GM23248 (cell line): ENCODE measurements around the gene NLK.

Source experiments
- EZH2 ChIP-seq: fragments of 200-600 bp; sonication (generic); IDR thresholded peaks from 2 replicates; pipeline ENCODE4 v1.6.1; 2018; ENCODE audit warnings: antibody characterized with exemption, mild to moderate bottlenecking; ENCODE audit not compliant: insufficient read depth, poor library complexity, severe bottlenecking
- EZH2phosphoT487 ChIP-seq: fragments of 200-600 bp; sonication (generic); IDR thresholded peaks from 2 replicates; pipeline ENCODE4 v1.6.1; 2018; ENCODE audit warnings: antibody characterized with exemption, moderate library complexity, mild to moderate bottlenecking, low read depth; ENCODE audit not compliant: insufficient read depth

DNA sequence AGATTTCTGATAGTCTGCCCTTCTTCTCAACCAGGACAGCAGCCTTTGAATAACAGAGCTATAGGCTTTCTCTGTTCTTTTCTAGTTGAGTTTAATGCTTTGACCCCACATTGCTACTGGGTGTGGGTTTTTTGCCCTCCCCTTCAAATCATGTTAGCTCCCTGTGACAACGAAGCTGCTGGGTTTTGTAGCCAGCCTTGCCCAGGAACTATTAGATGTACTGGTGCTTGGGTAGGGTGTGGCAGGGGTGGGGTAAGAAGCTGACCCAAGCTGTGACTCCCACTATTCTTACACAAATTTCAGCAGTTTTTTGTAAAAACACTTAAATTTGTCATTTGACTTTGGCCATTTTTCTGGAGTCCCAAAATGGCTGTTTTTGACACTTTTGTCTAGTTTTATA lies 69.7 kb downstream of the NLK start:
- TF ChIP-seq EZH2phosphoT487 (no peak), EZH2 (no peak)
